Putamen (tissue), 1 donor: ENCODE data around the gene PLCG1.
"Not testable (repeated sequence)": the region's sequence is repeated elsewhere in the genome, so short reads cannot be mapped to it uniquely, and the experiment has no call there.

Source experiments
- DNase-seq: peaks from one replicate; pipeline ENCODE4 v3.0.0-alpha.2; 2016; ENCODE audit warnings: low spot score

The PLCG1 gene

GRCh38 chr20:41136680-41137613 lies at the start of gene PLCG1:
PLCG1 (plus strand) TSS chr20:41137543; CDS start chr20:41137642, 99 bp downstream.
- DNase-seq: peak; percentile 92

GRCh38 chr20:41087777-41088176 lies 49.6 kb upstream of the PLCG1 start:
- DNase-seq: no peak

DNA sequence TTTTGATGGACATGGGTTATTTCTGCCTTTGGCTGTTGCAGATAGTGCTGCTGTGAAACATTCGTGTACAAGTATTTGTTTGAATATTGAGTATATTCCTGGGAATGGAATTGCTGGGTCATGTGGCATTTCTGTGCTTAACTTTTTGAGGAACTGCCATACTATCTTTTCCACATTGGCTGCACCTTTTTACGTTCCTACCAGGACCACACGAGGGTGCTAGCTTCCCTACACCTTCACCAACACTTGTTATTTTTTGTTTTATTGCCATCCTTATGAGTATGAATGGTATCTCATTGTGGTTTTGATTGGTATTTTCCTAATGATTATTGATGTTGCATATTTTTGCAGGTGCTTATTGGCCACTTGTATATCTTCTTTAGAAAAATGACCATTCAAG lies 47.8 kb upstream of the PLCG1 start:
- DNase-seq: no peak

DNA sequence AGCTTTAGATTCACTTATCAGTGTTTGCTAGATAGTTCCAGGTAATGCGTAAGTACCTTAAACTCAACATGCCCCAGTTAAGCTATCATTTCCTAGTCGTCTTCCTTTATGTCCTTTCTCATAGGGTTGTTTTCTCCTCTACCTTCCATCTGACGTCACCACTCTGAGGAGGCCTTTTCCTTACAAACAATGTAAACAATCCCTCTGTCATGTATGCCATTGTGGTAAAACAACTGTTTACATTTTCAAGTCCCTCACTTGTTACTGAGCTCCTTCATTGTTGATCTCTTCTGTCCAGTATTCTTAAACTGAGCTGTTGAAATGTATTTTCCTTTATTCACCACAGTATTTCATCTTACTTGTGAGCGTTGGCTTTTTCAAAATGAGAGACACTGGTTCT lies 45.4 kb upstream of the PLCG1 start:
- no peak for DNase-seq

- peak; percentile 42 for DNase-seq
Observed at GRCh38 chr20:41094353-41095055, 42.8 kb upstream of the PLCG1 start.

GRCh38 chr20:41095110-41095969 lies 42.0 kb upstream of the PLCG1 start:
- DNase-seq: peak; percentile 58

DNA sequence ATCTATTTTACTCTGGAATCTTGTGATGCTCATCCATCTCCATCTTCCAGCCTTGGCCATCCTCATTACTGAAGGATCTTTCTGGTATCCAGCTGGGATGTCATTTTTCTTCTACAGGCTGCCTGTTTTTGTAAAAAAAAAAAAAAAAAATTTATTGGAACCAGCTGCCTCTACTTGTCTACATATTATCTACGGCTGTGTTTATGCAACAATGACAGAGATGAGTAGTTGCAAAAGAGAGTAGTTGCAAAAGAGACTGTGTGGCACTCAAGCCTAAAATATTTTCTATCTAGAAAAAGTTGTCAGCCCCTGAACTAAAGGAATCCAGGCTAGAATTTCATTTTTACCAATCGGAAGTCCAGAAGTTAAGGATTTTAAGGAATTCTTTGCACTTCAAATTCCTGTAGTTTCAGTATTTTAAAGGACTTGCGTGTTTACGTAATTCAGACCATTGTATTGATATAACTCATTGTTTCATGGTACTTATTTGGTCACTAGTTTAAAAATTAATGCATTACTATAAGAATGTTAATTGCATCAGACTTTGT lies 38.6 kb upstream of the PLCG1 start:
- no peak for DNase-seq

GRCh38 chr20:41100001-41100480 lies 37.3 kb upstream of the PLCG1 start:
- DNase-seq: no peak

DNA sequence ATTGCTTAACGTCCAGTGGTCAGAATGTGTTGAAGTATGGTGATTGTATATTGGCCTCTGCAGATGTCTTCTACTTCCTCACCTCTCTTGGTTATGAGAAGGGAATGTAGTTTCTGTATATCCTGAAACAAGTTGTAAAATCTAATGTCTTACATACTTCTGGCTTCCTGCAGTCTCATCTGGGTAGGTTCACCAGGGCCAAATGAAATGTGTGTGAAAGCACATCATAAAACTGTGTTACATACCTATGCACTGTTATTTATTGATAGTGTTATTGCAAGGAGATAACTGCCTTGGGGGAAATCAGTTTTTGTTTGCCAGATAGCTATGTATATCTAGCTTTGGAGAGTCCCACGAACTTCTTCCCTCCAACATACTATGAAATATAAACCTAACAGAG lies 35.7 kb upstream of the PLCG1 start:
- no peak for DNase-seq

GRCh38 chr20:41108531-41108930 lies 28.8 kb upstream of the PLCG1 start:
- no peak for DNase-seq

GRCh38 chr20:41110012-41110411 lies 27.3 kb upstream of the PLCG1 start:
- DNase-seq: no peak

DNA sequence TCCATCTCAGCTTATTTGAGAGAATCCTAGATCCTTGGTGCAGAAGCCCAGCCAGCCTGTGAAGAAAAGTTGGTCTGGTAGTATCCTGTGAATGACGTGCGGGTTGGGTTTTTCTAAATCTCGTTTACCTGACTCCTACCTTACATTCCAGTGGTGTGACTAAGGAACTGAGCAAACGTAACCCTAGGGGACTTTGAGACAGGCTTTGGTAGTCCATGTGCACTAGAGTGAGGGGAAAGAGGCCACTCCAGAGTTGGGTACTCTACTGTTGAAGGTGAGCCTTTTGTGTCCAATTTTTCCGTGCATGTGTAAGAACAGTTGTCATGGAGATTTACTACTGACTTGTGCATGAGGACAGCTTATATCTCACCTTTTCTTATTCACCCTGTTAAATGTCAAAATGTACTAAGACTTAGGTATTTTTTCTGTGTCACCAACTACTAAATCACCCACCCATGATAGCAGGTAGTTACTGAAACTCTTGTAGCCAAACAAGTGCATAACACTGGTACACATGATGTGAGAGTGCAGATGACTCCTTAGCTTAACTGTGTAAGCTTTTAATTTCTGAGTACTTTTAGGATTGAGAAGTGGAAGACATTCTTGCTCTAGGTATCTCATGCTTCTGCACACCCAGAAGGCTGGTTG lies 26.3 kb upstream of the PLCG1 start:
- no peak for DNase-seq

- DNase-seq: no peak
Observed at GRCh38 chr20:41111578-41111951, 25.8 kb upstream of the PLCG1 start.

DNA sequence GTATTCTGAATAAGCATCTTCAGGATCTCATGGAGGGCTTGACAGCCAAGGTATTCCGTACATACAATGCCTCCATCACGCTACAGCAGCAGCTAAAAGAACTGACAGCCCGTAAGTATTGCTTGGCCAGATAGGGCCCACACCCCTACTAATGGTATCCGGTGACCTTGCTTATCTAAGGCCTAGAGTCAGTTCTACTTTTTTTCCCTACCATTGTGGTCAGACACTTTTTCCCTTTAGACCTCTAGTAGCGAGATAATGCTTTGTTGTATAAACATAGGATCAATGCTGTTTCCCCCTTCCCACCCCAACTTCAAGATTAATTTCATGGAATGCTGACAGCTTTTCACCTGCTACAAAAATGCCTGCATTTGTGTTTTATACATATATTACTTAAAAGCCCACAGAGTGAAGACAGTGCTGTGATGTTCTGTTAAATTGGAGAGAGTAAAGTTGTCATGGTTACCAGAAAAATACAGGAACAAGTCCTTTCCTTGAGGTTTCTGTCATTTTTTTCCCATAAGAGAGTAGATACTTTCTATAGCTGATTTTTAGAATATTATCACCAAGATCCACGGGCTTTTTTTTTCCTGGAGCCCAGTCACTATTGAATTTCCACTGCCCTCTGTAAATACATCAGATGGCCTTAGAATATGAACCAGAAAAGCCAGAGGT lies 20.9 kb upstream of the PLCG1 start:
- no peak for DNase-seq

- DNase-seq: not testable (repeated sequence)
Observed at GRCh38 chr20:41118159-41118558, 19.2 kb upstream of the PLCG1 start.

DNA sequence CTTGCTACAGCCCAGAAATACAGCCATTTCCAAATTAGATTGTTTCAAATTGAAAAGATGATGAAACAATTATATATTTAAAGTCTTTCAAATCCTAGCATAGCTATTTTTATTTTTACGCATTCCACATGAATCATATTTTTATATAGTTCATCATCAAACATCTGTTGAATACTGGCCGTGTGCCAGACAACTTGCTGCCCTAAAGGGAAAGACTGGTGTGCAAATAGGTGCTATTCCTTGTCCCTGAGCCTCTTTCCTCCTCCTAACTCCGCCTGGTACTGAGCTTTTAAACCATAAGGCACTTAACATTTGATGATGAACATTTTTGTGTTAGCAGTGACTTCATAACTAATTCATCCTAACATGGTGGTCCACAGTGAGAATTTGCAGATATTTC lies 18.7 kb upstream of the PLCG1 start:
- DNase-seq: no peak

DNA sequence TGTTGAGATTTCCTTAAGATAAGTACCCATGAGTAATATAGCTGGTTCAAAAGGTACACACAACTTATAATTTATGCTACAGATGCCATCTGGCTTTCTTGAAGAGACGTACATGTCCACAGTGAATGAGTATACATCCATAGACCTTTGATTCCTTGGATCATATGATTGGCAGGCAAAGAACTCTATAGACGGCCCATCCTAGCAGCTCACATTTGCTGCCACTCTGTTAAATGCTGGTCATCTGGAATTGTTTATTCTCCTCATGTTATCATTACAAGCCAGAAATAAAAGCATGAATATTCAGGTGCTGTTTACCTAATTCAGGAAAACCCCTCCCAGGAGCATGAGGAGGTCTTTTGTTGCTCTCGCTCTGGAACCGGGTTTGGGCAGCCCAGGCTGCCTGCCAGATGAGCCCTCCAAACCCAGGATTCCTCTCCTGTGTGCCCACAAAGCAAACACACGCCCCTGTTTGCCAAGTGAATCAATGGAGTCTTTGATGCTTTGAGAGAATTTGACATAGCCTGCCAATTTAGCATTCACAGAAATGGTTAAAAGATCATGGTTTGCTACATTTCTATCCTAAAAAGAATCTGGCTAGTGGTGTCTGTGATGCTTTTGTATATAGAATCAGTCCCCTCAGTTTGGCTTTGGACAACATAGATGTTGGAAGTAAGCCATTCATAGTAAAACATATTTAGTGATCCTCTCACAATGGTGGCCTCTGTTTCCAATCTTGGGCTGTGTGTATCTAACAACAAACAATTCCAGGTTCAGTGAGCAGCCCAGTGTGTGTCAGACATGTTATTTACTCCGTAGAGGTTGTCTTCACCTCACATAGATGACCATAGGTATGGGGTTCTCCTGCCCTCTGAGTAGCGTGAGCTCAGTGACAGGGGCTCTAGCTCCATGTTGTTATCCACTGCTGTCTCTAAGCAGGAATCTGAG lies 17.5 kb upstream of the PLCG1 start:
- DNase-seq: peak; percentile 77

- DNase-seq: no peak
Observed at GRCh38 chr20:41121399-41121798, 15.9 kb upstream of the PLCG1 start.

- no peak for DNase-seq
Observed at GRCh38 chr20:41123631-41124030, 13.7 kb upstream of the PLCG1 start.
